Fibroblast of mammary gland (primary cell): Measurements from ENCODE around the gene COL4A1.

ENCODE experiments used
- DNase-seq: peaks from one replicate; pipeline ENCODE4 v3.0.0-alpha.2; 2010; ENCODE audit warnings: low read depth
- H3K4me3 ChIP-seq: 2 replicates; pipeline ENCODE4 v1.5.1; 2011; ENCODE audit warnings: low read depth, mild to moderate bottlenecking, low read length, moderate library complexity; ENCODE audit not compliant: control insufficient read depth
- TF ChIP-seq, protein P1 (sequence below): conservative IDR thresholded peaks from 2 replicates; pipeline ENCODE4 v1.5.1; 2011; ENCODE audit warnings: low read depth, low read length, inconsistent platforms; ENCODE audit not compliant: control insufficient read depth, insufficient read depth

COL4A1 gene

DNA sequence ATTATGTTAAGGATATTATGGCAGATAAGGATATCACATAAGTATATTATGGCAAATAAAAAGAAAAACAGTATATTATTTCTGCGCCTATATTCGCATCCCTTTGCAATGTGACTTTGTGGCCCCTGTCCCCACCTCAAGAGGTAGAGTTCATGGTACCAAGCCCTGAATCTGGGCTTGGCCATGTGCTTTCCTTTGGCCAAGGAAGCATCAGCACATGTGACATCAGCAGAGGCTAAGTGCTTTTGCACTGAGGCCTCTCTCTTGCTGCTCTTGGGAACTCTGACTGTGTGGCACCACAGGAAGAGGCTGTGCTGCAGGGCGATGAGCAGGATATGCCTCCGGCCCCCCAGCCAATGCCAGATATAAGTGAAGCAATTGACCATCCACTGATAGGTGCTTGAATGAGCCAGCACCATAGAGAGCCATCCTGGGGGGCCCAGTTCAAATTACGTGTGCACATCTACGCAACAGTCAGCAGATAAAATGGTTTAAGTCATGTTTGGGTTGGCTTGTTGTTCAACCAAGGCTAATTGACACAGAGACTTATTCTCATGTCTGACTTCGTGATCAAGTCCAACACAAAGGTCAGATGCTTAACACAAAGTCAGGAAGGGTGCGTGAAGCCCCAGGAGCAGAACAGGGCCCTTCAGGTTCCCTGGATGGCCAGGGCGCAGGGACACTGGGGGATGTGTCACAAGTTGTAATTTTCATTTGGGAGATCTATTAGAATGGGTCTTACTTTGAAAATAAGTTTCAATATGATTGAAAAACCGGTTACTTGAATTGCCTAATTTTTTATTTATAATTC lies 173.3 kb downstream of the COL4A1 start:
- TF ChIP-seq, protein P1, sequence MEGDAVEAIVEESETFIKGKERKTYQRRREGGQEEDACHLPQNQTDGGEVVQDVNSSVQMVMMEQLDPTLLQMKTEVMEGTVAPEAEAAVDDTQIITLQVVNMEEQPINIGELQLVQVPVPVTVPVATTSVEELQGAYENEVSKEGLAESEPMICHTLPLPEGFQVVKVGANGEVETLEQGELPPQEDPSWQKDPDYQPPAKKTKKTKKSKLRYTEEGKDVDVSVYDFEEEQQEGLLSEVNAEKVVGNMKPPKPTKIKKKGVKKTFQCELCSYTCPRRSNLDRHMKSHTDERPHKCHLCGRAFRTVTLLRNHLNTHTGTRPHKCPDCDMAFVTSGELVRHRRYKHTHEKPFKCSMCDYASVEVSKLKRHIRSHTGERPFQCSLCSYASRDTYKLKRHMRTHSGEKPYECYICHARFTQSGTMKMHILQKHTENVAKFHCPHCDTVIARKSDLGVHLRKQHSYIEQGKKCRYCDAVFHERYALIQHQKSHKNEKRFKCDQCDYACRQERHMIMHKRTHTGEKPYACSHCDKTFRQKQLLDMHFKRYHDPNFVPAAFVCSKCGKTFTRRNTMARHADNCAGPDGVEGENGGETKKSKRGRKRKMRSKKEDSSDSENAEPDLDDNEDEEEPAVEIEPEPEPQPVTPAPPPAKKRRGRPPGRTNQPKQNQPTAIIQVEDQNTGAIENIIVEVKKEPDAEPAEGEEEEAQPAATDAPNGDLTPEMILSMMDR: no peak
- H3K4me3 ChIP-seq: no peak overlapping the region
- DNase-seq: no peak

DNA sequence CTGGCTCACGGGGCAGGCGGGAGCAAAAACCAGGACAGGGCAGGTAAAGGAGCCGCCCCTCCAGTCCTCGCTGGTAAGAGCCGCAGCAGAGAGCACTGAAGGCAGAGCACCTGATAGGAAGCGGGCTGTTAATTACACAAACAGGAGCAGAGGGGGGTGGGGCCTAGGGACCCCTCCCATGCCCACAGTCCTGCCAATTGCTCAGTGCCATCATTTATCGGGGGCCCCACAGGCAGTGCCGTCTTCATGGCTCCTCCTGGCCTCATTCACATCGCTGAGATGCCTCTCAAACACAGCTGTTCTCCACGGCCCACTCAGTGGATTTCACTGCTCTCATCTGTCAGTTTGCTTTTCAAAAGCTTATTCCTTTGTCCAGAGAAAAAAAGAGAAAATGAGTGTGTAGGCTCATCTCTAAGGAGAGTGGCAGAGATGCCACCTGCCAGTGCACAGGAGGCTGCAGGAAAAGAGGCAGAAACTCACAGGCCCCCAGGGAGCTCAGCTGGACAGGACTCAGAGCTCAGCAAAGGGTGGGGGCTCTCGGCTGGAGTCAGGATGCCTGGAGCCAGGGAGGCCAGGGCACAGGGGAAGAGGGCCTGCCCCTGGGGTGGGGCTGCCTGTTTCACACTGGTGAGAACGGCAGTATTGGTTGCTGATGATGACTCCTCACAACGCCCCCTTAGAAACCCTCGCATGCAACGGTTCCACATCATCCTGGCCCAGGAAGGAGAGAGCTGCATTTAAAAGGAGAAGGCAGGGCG lies 174.6 kb downstream of the COL4A1 start:
- no peak for DNase-seq
- TF ChIP-seq, protein P1: no peak
- H3K4me3 ChIP-seq: no peak overlapping the region

DNA sequence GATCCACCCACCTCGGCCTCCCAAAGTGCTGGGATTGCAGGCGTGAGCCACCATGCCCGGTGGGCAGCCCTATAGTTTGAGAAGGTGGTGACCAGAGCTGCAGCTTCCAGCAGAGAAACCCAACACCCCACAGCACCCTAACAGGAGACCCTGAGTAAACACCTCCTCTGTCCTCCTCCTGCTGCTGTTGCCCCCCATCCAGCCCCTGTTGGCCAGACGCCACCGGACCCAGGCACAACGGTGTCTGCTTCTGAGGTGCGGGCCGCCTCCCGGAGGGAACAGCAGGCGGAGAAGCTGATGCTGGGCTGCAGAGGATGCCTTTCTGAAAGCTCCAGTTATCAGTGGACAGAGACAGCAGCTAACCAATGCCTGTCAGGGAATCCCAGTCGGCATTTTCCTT lies 175.5 kb downstream of the COL4A1 start:
- TF ChIP-seq, protein P1: no peak
- DNase-seq: no peak
- H3K4me3 ChIP-seq: no peak overlapping the region

DNA sequence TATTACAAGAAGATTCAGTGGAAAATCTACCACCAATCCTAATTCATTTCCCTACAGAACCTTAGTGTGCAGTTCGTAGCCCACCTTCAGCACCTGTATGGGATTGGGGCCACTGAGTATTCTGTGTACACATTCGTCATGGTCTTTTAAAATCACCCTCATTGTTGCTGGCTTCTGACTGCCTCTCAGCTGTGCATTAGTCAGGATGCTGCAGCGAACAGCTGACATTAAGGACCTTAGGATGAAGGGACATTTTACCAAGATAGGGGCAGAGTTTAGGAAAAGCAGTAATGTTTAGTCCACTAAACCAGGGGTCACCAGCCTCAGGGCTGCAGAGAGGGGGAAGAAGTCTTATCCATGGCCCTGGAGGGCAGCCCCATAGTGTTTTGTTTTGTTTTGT lies 176.5 kb downstream of the COL4A1 start:
- no peak for DNase-seq
- TF ChIP-seq, protein P1: no peak
- H3K4me3 ChIP-seq: no peak overlapping the region

DNA sequence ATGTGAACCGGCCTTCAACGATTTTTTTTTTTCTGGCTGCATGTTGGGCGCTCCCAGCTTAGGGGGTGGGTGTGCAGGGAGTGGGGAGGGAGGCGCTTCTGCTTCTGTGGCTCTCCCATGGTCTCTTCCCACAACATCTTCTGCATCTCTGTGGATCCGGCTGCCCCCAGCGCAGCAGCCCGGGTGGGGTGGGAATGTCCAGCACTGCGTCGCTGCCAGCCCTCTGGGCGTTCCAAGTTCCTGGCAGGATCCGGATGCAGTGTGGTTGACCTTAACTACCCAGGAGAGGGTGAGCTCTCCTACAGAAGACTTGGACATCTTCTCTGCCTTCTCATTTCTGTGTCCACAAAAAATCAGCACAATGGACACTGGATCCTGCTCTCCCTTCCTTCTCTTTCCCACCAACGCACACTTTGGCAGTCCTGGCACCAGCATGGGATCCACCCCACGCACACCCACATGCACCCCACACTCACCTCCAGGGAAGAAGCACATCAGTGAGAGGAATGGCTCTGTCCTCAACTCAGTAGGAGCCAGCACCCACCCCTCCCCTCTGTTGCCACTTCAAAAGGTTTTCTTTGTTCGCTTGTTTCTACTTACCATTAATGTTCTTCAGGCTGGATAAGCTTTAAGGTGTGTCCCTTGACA lies 177.3 kb downstream of the COL4A1 start:
- DNase-seq: no peak

DNA sequence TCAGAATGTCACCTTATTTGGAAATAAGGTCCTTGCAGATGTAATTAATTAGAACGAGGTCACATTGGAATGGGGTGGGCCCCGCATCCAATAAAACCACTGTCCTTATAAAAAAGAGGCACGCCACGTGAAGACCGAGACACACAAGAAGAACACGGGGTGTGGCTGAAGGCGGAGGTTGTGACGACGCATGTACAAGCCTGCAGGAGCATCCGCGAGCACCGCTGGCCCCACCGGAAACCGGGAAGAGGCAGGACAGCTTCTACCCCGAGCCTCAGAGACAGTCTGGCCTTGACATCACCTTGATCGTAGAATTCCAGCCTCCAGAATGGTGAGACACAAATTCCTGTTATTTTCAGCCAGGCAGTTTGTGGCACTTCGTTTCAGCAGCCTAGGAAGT lies 177.9 kb downstream of the COL4A1 start:
- no peak for DNase-seq
- TF ChIP-seq, protein P1: no peak
- H3K4me3 ChIP-seq: no peak overlapping the region

More for the DNA sequence above, 177.3 kb downstream of the COL4A1 start:
- TF ChIP-seq, protein P1: no peak
- no peak overlapping the region for H3K4me3 ChIP-seq
